Loucy (cell line): ENCODE results near the gene CES5A.

Source experiments
- CTCF ChIP-seq: fragments of 200-600 bp; sonication (generic); conservative IDR thresholded peaks from 2 replicates; pipeline ENCODE4 v1.5.1; 2014; ENCODE audit warnings: mild to moderate bottlenecking, antibody characterized with exemption, low read length
- EZH2phosphoT487 ChIP-seq: fragments of 200-600 bp; IDR thresholded peaks from 2 replicates; pipeline ENCODE4 v1.6.1; 2018; ENCODE audit warnings: antibody characterized with exemption, mild to moderate bottlenecking, moderate library complexity, borderline replicate concordance

DNA sequence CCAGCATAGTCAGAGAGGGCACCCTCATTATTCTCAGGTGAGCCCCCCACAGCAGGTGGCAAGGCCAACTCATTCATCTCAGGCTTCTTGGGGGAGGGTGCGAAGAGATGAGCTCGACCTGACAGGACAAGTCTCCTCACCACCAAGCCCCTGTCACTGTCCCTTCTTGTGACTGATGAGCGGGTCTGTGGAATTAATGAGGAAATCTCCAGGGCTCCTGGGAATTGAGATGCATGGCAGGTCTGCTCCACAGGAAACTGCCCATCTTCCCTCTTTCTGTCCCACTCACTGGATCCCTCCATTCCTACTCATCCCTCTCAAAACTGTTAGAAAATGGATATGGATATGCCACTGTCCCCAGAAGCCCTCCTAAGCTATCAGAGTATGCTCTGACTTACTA is 32.5 kb upstream of the CES5A start:
- TF ChIP-seq CTCF (no peak), EZH2phosphoT487 (no peak)
